GM12891 (cell line): ENCODE results near the gene NSD1.

Experiments used
- PAX5 ChIP-seq: IDR thresholded peaks from 2 replicates; pipeline ENCODE4 v1.6.1; 2011; ENCODE audit warnings: low read length, moderate library complexity, mild to moderate bottlenecking; ENCODE audit not compliant: insufficient read depth, severe bottlenecking
- POLR2A ChIP-seq: IDR thresholded peaks from 2 replicates; pipeline ENCODE4 v1.6.1; 2011; ENCODE audit warnings: low read depth, low read length, control low read depth
- POLR2AphosphoS5 ChIP-seq: IDR thresholded peaks from 2 replicates; pipeline ENCODE4 v1.6.1; 2011; ENCODE audit warnings: low read depth, low read length, control low read depth
- POU2F2 ChIP-seq: IDR thresholded peaks from 2 replicates; pipeline ENCODE4 v1.6.1; 2011; ENCODE audit warnings: low read depth, mild to moderate bottlenecking, control low read depth, low read length, moderate library complexity
- SPI1 ChIP-seq: IDR thresholded peaks from 2 replicates; pipeline ENCODE4 v1.6.1; 2011; ENCODE audit warnings: low read depth, low read length, control low read depth
- TAF1 ChIP-seq: IDR thresholded peaks from 2 replicates; pipeline ENCODE4 v1.6.1; 2011; ENCODE audit warnings: low read depth, low read length, control low read depth

DNA sequence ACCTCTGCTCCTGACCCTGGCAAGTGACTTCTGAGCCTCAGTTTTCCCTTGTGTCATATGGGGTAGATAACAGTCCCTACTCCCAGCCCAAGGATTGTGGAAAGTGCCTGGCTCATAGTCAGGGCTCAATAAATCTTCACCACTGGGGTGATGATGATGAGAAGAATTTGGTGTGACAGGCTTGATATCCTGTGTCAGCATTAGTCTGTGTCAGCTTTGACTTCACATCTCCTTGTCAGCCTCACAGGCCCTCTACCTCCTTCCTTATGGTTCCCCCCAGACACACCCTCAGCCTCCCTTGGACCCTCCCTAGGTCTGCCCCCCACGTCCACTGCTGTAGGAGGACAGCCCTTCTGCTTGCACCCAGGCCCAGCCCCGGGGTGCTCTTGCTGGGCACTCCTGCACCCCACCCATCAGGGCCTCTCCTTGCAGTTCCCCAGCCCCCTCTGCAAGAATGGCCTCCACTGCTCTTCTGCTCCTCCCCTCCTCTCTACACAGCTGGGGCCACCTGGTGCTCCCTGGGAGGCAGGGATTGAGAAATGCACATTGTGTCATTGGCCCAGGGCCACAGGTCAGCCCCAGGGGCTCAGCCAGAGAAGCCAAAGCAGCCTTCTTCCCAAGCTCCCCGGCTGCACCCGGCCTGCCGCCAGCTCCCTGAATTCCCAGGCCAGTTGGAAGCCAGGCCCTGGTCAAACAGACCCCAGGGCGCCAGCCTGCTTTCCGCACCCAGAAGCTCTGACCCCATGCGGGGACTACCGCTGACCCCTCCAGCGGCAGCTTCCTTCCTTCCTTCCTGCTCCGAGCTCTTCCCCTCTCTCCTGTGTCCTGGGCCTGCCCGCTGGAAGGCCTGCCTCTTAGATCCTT is 39.1 kb upstream of the NSD1 start:
- TF ChIP-seq TAF1 (no peak), POLR2AphosphoS5 (no peak), PAX5 (no peak), POLR2A (no peak), SPI1 (no peak), POU2F2 (no peak)
